Measurements from ENCODE around the gene USPL1. TPM values are rescaled to one million over a fixed set of nuclear protein-coding genes. Genes with fewer than 3 reads are reported as not detected.
A peak's percentile ranks its signal among the peaks of the same experiment; 100 is the strongest.
"Not testable (repeated sequence)": the region's sequence is repeated elsewhere in the genome, so short reads cannot be mapped to it uniquely, and the experiment has no call there.

USPL1 gene
- total RNA-seq, 4 donors from 2014 or later: 14.4 to 28.4 (median 21.8) TPM

- H3K9me3 ChIP-seq: no peaks in the 10 kb centered on the region
- 88% methylated on average over 7 of the region's 7 CpGs for WGBS
These were observed 12.7 kb upstream of the USPL1 start for GRCh38 chr13:30605052-30605451.

DNA sequence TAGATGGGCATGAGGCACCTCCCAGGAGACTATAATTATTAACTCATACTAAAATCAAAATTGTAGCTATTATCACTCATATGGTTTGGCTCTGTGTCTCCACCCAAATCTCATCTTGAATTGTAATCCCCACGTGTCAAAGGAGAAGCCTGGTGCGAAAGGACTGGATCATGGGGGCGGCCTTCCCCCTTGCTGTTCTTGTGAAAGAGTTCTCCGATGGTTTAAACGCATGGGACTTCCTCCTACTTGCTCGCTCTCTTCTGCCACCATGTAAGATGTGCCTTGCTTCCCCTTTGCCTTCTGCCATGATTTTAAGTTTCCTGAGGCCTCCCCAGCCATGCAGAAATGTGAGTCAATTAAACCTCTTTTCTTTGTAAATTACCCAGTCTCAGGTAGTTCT is 10.5 kb upstream of the USPL1 start:
- not testable (repeated sequence) for H3K27me3 ChIP-seq; H3K36me3 ChIP-seq; DNase-seq (ENCODE audit: low spot score in 2 of 2); H3K4me3 ChIP-seq; H3K9me3 ChIP-seq; H3K27ac ChIP-seq; H3K4me1 ChIP-seq
- 90% methylated on average over 6 of the region's 6 CpGs for WGBS

More at GRCh38 chr13:30605052-30605451, 12.7 kb upstream of the USPL1 start:
- Histone ChIP-seq H3K27ac (no peak overlapping the region), H3K4me1 (no peaks in the 10 kb centered on the region), H3K36me3 (no peaks in the 10 kb centered on the region), H3K27me3 (no peaks in the 10 kb centered on the region), H3K4me3 (no peak overlapping the region)
- no peak for DNase-seq (ENCODE audit: low spot score in 2 of 2)
- TF ChIP-seq CTCF (IDR thresholded peaks at IDR 0.05) (no peak), POLR2A (IDR thresholded peaks at IDR 0.05) (no peak), POLR2AphosphoS5 (IDR thresholded peaks at IDR 0.05) (no peak), EP300 (IDR thresholded peaks at IDR 0.05) (no peak)

GRCh38 chr13:30607908-30608307 is 9.8 kb upstream of the USPL1 start:
- H3K27me3 ChIP-seq: no peaks in the 10 kb centered on the region
- H3K27ac ChIP-seq: no peak overlapping the region
- no peak for TF ChIP-seq EP300 (IDR thresholded peaks at IDR 0.05)
- TF ChIP-seq POLR2A (IDR thresholded peaks at IDR 0.05): no peak
- TF ChIP-seq CTCF (IDR thresholded peaks at IDR 0.05): no peak
- no peak for TF ChIP-seq POLR2AphosphoS5 (IDR thresholded peaks at IDR 0.05)
- WGBS: 77% methylated on average over 4 of the region's 4 CpGs
- H3K9me3 ChIP-seq: no peaks in the 10 kb centered on the region
- no peak for DNase-seq (ENCODE audit: low spot score in 2 of 2)
- H3K4me1 ChIP-seq: no peaks in the 10 kb centered on the region
- H3K36me3 ChIP-seq: no peaks in the 10 kb centered on the region
- H3K4me3 ChIP-seq: no peak overlapping the region

- 68% methylated on average over 5 of the region's 5 CpGs for WGBS
- TF ChIP-seq POLR2A (IDR thresholded peaks at IDR 0.05): no peak
- TF ChIP-seq POLR2AphosphoS5 (IDR thresholded peaks at IDR 0.05): no peak
- TF ChIP-seq EP300 (IDR thresholded peaks at IDR 0.05): no peak
- TF ChIP-seq CTCF (IDR thresholded peaks at IDR 0.05): no peak
- no peaks in the 10 kb centered on the region for H3K4me1 ChIP-seq
- no peak overlapping the region for H3K4me3 ChIP-seq
- DNase-seq (ENCODE audit: low spot score in 2 of 2): no peak
- no peaks in the 10 kb centered on the region for H3K9me3 ChIP-seq
- H3K36me3 ChIP-seq: no peaks in the 10 kb centered on the region
- H3K27me3 ChIP-seq: no peaks in the 10 kb centered on the region
- H3K27ac ChIP-seq: no peak overlapping the region
These were observed 9.4 kb upstream of the USPL1 start for GRCh38 chr13:30608364-30608763.

GRCh38 chr13:30610311-30610710 is 7.4 kb upstream of the USPL1 start:
- no peak overlapping the region for H3K4me3 ChIP-seq
- no peak for TF ChIP-seq CTCF (IDR thresholded peaks at IDR 0.05)
- TF ChIP-seq EP300 (IDR thresholded peaks at IDR 0.05): no peak
- TF ChIP-seq POLR2A (IDR thresholded peaks at IDR 0.05): no peak
- no peak for TF ChIP-seq POLR2AphosphoS5 (IDR thresholded peaks at IDR 0.05)
- no peaks in the 10 kb centered on the region for H3K27me3 ChIP-seq
- H3K36me3 ChIP-seq: no peaks in the 10 kb centered on the region
- peaks cover 7% of the 10 kb centered on the region for H3K4me1 ChIP-seq
- no peak overlapping the region for H3K27ac ChIP-seq
- H3K9me3 ChIP-seq: no peaks in the 10 kb centered on the region
- no peak for DNase-seq (ENCODE audit: low spot score in 2 of 2)

DNA sequence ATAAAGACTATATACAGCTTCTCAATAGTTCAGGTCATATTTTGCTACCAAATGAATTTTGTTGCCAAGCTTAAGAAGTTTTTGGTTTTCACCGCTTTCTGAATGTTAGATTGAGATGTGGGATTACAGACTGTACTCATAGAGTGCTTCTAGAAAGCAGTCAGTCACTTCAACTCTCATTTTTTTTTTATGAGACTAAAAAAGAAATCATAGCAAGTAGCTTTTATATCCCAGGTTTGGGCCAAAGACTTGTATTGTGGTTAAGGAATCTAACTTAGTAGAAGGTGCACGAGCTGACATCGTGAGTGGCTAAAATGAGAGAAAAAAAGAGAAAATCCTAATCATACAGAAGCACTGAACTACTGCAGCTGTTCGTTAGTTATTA is 2.2 kb upstream of the USPL1 start:
- Histone ChIP-seq H3K27me3 (no peaks in the 10 kb centered on the region), H3K4me3 (peak overlapping the region; percentile 89), H3K36me3 (no peaks in the 10 kb centered on the region), H3K9me3 (no peaks in the 10 kb centered on the region), H3K4me1 (peaks cover 33% of the 10 kb centered on the region), H3K27ac (peak overlapping the region; percentile 100)
- DNase-seq (ENCODE audit: low spot score in 2 of 2): no peak
- no peak for TF ChIP-seq POLR2AphosphoS5 (IDR thresholded peaks at IDR 0.05)
- TF ChIP-seq POLR2A (IDR thresholded peaks at IDR 0.05): no peak
- no peak for TF ChIP-seq EP300 (IDR thresholded peaks at IDR 0.05)
- no peak for TF ChIP-seq CTCF (IDR thresholded peaks at IDR 0.05)
- 12% methylated on average over 4 of the region's 4 CpGs for WGBS
